Peyer's patch (tissue), 4 donors: ENCODE measurements around the gene ACVR1.

Source experiments
- POLR2A ChIP-seq, 2 donors: fragments of 450-650 bp; IDR thresholded peaks; one replicate each; pipeline ENCODE4 v1.5.1; 2017; ENCODE audit warnings: antibody characterized with exemption in 2 of 2, mild to moderate bottlenecking in 2 of 2, moderate library complexity in 2 of 2
- TF ChIP-seq, protein P1 (sequence below), 6 experiments: fragments of 450-650 bp in 4 of 6; fragments of 200-600 bp in 2 of 6; sonication (generic) in 1 of 6; IDR thresholded peaks; one replicate each; pipeline ENCODE4 v1.5.1; 2017 to 2019; ENCODE audit warnings: antibody characterized with exemption in 6 of 6, mild to moderate bottlenecking in 3 of 6, moderate library complexity in 1 of 6

DNA sequence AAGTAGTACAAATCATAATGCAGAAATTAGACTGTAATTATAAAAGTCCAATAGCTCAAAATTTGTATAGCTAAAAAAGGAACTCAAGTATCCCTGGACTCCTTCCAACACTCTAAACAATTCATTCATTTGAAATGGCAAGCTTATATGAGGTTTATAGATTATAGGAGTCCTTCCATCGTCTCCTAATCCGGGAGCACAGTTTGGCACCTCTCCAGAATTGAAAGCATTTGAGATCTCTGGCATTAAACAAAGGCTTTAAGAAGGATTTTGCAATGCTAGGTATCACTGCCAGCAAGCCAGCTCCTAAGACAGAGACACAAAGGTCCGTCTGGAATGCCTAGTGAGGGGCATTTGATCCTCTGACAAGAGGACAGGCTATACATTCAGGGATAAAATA, 90.9 kb downstream of the ACVR1 start:
- TF ChIP-seq, protein P1, sequence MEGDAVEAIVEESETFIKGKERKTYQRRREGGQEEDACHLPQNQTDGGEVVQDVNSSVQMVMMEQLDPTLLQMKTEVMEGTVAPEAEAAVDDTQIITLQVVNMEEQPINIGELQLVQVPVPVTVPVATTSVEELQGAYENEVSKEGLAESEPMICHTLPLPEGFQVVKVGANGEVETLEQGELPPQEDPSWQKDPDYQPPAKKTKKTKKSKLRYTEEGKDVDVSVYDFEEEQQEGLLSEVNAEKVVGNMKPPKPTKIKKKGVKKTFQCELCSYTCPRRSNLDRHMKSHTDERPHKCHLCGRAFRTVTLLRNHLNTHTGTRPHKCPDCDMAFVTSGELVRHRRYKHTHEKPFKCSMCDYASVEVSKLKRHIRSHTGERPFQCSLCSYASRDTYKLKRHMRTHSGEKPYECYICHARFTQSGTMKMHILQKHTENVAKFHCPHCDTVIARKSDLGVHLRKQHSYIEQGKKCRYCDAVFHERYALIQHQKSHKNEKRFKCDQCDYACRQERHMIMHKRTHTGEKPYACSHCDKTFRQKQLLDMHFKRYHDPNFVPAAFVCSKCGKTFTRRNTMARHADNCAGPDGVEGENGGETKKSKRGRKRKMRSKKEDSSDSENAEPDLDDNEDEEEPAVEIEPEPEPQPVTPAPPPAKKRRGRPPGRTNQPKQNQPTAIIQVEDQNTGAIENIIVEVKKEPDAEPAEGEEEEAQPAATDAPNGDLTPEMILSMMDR (IDR thresholded peaks at IDR 0.05) = no peak
- no peak for TF ChIP-seq POLR2A (IDR thresholded peaks at IDR 0.05)
